Gastrocnemius medialis (tissue), 4 donors: ENCODE data around the gene RYR3. TPM values are rescaled to one million over a fixed set of nuclear protein-coding genes. Genes with fewer than 3 reads are reported as not detected.

ENCODE experiments used
- ATAC-seq, 2 donors: fragments of 150-250 bp; one replicate each; pipeline ENCODE4 v1.9.1; 2016
- DNase-seq, 2 donors: peaks; one replicate each; pipeline ENCODE4 v3.0.0-alpha.2; 2019
- H3K27ac ChIP-seq, 4 donors: fragments of 200-600 bp; sonication (generic); 1 replicate in 1 of 4; 2 replicates in 3 of 4; pipeline ENCODE4 v1.5.1; 2016 to 2018; ENCODE audit warnings: mild to moderate bottlenecking in 2 of 4, moderate library complexity in 1 of 4
- H3K27me3 ChIP-seq, 3 donors: fragments of 200-600 bp; sonication (generic) in 2 of 3; 1 replicate in 1 of 3; 2 replicates in 2 of 3; pipeline versions ENCODE4 v1.5.1 to v1.6.0; 2016 to 2019; ENCODE audit warnings: mild to moderate bottlenecking in 1 of 3, moderate library complexity in 1 of 3
- H3K36me3 ChIP-seq, 2 donors: fragments of 200-600 bp; sonication (generic) in 1 of 2; one replicate each; pipeline ENCODE4 v1.5.1; 2017 to 2018
- H3K4me1 ChIP-seq, 2 donors: fragments of 200-600 bp; sonication (generic) in 1 of 2; one replicate each; pipeline ENCODE4 v1.5.1; 2016 to 2017; ENCODE audit warnings: mild to moderate bottlenecking in 2 of 2
- H3K4me3 ChIP-seq, 4 donors: fragments of 200-600 bp; sonication (generic) in 3 of 4; 1 replicate in 1 of 4; 2 replicates in 3 of 4; pipeline ENCODE4 v1.5.1; 2016 to 2019; ENCODE audit warnings: mild to moderate bottlenecking in 2 of 4
- H3K9me3 ChIP-seq, 3 donors: fragments of 200-600 bp; sonication (generic) in 2 of 3; 1 replicate in 1 of 3; 2 replicates in 2 of 3; pipeline ENCODE4 v1.5.1; 2016 to 2019
- POLR2A ChIP-seq, 2 donors: fragments of 450-650 bp; IDR thresholded peaks; one replicate each; pipeline ENCODE4 v1.6.1; 2017; ENCODE audit warnings: antibody characterized with exemption in 2 of 2, mild to moderate bottlenecking in 2 of 2, moderate library complexity in 2 of 2
- in situ Hi-C, 4 donors: fragments of 200-750 bp; cut with MboI; loops; one replicate each; pipeline versions ENCODE4 v1.15.0 to v1.8.0; 2017; ENCODE audit warnings: low sequenced_read_pairs in 4 of 4
- intact Hi-C: fragments of 100-400 bp; cut with DNase I; formaldehyde crosslinking; loops from one replicate; pipeline ENCODE4 v1.15.1; 2023; ENCODE audit warnings: low total_unique reads
- total RNA-seq, 4 donors: library from RNA; depleted of rRNA; stranded (reverse); fragments of >200 nt; gene quantifications; one replicate each; pipeline versions ENCODE4 v1.1.0 to v1.2.3, GENCODE V29; 2016
- TF ChIP-seq, protein P1 (sequence below), 5 experiments: fragments of 450-650 bp in 3 of 5; fragments of 200-600 bp in 2 of 5; sonication (generic) in 2 of 5; IDR thresholded peaks in 4 of 5; conservative IDR thresholded peaks in 1 of 5; 1 replicate in 4 of 5; 2 replicates in 1 of 5; pipeline ENCODE4 v1.5.1; 2016 to 2019; ENCODE audit warnings: antibody characterized with exemption in 5 of 5, mild to moderate bottlenecking in 3 of 5, moderate library complexity in 3 of 5

Gene RYR3
- total RNA-seq, 4 donors from 2014 or later: 7.6 to 30.9 (median 20.6) TPM

DNA sequence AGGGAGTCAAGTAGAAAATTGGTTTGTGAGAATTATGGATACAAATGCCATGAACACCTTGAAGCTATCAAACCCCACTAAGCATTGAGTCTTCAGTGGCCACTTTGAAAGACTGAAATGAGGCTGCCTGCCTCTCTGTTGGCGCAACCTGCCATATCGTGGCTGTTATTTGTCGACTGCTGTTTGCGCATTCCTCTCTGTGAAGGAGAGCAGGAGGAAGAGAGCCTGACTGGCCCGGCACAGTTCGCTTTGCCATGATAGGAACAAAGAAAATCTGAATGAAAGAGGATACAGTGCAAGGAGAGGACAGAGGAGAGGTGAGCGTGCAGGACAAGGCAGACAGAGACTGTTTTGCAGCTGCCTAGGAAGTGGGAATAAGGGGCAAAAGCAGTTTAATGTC, 289.4 kb downstream of the RYR3 start:
- H3K36me3 ChIP-seq: no peaks in the 10 kb centered on the region
- H3K27me3 ChIP-seq: no peaks in the 10 kb centered on the region
- H3K4me1 ChIP-seq: no peaks in the 10 kb centered on the region
- ATAC-seq (no peak), DNase-seq (no peak)
- in situ Hi-C loops (no loop called here), intact Hi-C loops (no loop called here)
- H3K4me3 ChIP-seq: no peak overlapping the region
- no peak overlapping the region for H3K27ac ChIP-seq
- no peak for TF ChIP-seq POLR2A (IDR thresholded peaks at IDR 0.05)
- TF ChIP-seq, protein P1, sequence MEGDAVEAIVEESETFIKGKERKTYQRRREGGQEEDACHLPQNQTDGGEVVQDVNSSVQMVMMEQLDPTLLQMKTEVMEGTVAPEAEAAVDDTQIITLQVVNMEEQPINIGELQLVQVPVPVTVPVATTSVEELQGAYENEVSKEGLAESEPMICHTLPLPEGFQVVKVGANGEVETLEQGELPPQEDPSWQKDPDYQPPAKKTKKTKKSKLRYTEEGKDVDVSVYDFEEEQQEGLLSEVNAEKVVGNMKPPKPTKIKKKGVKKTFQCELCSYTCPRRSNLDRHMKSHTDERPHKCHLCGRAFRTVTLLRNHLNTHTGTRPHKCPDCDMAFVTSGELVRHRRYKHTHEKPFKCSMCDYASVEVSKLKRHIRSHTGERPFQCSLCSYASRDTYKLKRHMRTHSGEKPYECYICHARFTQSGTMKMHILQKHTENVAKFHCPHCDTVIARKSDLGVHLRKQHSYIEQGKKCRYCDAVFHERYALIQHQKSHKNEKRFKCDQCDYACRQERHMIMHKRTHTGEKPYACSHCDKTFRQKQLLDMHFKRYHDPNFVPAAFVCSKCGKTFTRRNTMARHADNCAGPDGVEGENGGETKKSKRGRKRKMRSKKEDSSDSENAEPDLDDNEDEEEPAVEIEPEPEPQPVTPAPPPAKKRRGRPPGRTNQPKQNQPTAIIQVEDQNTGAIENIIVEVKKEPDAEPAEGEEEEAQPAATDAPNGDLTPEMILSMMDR (IDR thresholded peaks at IDR 0.05 in 4 of 5, conservative IDR thresholded peaks at IDR 0.05 in 1 of 5): no peak
- H3K9me3 ChIP-seq: no peaks in the 10 kb centered on the region

- no peak for TF ChIP-seq POLR2A (IDR thresholded peaks at IDR 0.05)
- TF ChIP-seq, protein P1 (IDR thresholded peaks at IDR 0.05 in 4 of 5, conservative IDR thresholded peaks at IDR 0.05 in 1 of 5): no peak
- Histone ChIP-seq H3K4me1 (no peaks in the 10 kb centered on the region), H3K4me3 (no peak overlapping the region), H3K27ac (no peak overlapping the region), H3K9me3 (no peaks in the 10 kb centered on the region), H3K36me3 (no peaks in the 10 kb centered on the region), H3K27me3 (no peaks in the 10 kb centered on the region)
- intact Hi-C loops (no loop called here), in situ Hi-C loops (no loop called here)
- DNase-seq: no peak
- no peak for ATAC-seq
These were observed 290.7 kb downstream of the RYR3 start for GRCh38 chr15:33601461-33601860.

- no peaks in the 10 kb centered on the region for H3K27me3 ChIP-seq
- H3K4me3 ChIP-seq: no peak overlapping the region
- no peak overlapping the region for H3K27ac ChIP-seq
- H3K4me1 ChIP-seq: no peaks in the 10 kb centered on the region
- TF ChIP-seq POLR2A (IDR thresholded peaks at IDR 0.05): no peak
- TF ChIP-seq, protein P1 (IDR thresholded peaks at IDR 0.05 in 4 of 5, conservative IDR thresholded peaks at IDR 0.05 in 1 of 5): peak in 2 of 5 experiments; percentile 13 to 29
- intact Hi-C loops (no loop called here), in situ Hi-C loops (no loop called here)
- H3K9me3 ChIP-seq: no peaks in the 10 kb centered on the region
- ATAC-seq (no peak), DNase-seq (no peak)
- H3K36me3 ChIP-seq: peaks cover 0 to 3% of the 10 kb centered on the region in 2 donors
These were observed 297.9 kb downstream of the RYR3 start for GRCh38 chr15:33608714-33609113.

GRCh38 chr15:33612721-33613304, 302.0 kb downstream of the RYR3 start:
- DNase-seq: no peak
- Histone ChIP-seq H3K4me1 (peaks cover 0 to 1% of the 10 kb centered on the region in 2 donors), H3K27me3 (no peaks in the 10 kb centered on the region), H3K9me3 (no peaks in the 10 kb centered on the region), H3K4me3 (no peak overlapping the region), H3K27ac (no peak overlapping the region), H3K36me3 (peaks cover 0 to 3% of the 10 kb centered on the region in 2 donors)
- ATAC-seq: no peak
- TF ChIP-seq, protein P1 (IDR thresholded peaks at IDR 0.05 in 4 of 5, conservative IDR thresholded peaks at IDR 0.05 in 1 of 5): no peak
- no peak for TF ChIP-seq POLR2A (IDR thresholded peaks at IDR 0.05)
- in situ Hi-C loops: no loop called here
- intact Hi-C loops: loop anchor here (10.0 kb wide), 1 partner anchor 62 kb away; no protein-coding TSS in a partner anchor

DNA sequence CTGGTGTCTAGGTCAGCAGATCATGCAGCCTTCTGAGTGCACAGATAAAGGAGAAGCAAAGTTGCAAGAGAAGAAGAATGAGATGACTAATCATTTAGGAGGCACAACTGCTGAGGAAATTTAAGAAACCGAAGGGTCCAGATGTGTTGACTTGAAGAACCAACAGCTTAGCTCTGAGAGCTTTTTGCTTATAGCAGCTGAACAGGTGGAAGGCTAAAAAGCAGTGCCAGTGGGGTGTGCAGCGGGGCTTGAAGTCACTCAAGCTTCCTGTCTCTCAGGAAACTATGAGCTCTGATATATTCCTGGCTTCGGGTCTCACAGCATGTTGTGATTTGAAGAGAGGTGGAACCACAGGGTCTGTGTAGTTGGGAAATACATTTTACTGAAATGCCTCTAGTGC, 305.7 kb downstream of the RYR3 start:
- Histone ChIP-seq H3K36me3 (peaks cover 0 to 3% of the 10 kb centered on the region in 2 donors), H3K27me3 (no peaks in the 10 kb centered on the region), H3K9me3 (no peaks in the 10 kb centered on the region), H3K4me3 (no peak overlapping the region), H3K27ac (no peak overlapping the region), H3K4me1 (peaks cover 0 to 10% of the 10 kb centered on the region in 2 donors)
- no peak for DNase-seq
- no peak for TF ChIP-seq POLR2A (IDR thresholded peaks at IDR 0.05)
- TF ChIP-seq, protein P1 (IDR thresholded peaks at IDR 0.05 in 4 of 5, conservative IDR thresholded peaks at IDR 0.05 in 1 of 5): no peak
- ATAC-seq: no peak
- in situ Hi-C loops (no loop called here), intact Hi-C loops (loop anchor here (10.0 kb wide), 1 partner anchor 58 kb away; no protein-coding TSS in a partner anchor)
